Measurements from ENCODE around the gene RSPO1.

The RSPO1 gene

DNA sequence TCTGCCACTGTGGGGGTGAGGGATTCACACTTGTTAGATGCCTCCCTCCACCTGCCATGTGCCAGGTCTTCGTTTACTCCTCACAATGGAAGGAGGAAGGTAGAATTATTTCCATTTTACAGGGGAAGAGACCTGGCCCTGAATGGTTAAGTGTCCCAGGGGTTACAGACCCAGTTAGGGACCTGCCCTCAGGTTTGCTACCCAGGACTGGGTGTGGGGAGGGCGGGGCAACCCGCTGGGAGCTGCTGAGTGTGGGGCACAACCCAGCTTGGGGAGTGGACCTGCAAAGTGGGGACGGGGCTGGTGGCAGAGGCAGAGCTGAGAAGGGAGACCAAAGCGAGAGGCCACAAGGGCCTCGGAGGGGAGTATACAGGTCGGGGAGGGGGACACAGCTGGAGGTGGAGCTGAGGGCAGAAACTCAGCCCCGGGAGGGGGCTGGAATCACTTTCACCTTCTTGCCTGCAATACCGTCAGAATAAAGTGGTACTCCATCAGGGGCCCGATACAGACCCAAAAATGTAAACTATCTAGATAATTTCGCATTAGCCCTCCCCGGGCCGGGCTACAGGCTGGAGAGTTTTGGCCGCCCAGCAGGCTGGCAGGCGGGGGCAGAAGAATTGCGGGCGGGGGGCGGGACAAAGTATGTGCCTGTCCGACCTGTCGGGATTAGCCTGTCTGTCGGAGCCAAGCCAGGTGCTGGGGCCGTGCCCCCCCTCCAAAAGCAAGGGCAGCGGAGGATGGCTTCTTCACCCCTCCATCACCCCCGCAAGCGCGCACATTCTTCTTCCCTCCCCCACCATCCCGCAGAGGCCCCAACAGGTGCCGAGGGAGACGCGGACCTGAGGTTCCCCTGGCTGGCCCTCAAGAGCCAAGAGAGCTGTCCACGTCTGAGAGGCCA lies 1.4 kb downstream of the RSPO1 start:
- peaks cover 3% of the 10 kb centered on the region for H3K4me1 ChIP-seq (ENCODE audit: insufficient read depth, low read length)

DNA sequence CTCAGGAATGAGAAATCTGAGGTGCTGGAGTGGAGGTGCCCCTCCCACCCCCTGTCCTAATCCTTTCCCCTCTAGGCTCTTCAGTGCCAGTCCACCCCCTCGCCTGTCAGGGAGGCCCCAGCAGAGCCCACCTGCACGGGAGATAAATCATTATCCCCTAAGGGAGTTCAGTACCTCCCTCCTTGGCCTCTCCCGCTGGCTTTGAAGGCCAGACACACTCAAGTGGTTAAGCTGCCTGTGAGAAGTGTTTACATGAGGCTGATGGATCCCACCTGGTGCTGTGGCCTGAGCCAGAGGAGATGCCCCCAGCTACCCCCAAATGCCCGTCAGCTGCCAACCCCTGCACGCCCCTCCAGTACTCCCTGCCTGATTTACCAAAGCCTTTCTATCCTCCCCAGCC lies 3.7 kb downstream of the RSPO1 start:
- H3K27me3 ChIP-seq (ENCODE audit: control insufficient read depth in 1 of 2, insufficient read depth in 2 of 2, low read length in 2 of 2): peaks cover 26 to 53% of the 10 kb centered on the region in 2 donors
- no peak overlapping the region for H3K4me3 ChIP-seq (ENCODE audit: low read depth in 1 of 2, low read length in 2 of 2)
- peaks cover 3% of the 10 kb centered on the region for H3K4me1 ChIP-seq (ENCODE audit: insufficient read depth, low read length)
- H3K9me3 ChIP-seq (ENCODE audit: low read length): no peaks in the 10 kb centered on the region
- H3K9ac ChIP-seq (ENCODE audit: low read length): no peak overlapping the region
- H3K36me3 ChIP-seq (ENCODE audit: insufficient read depth, low read length): no peaks in the 10 kb centered on the region
- no peak overlapping the region for H3K27ac ChIP-seq (ENCODE audit: low read depth, low read length)

More for the DNA sequence above, 1.4 kb downstream of the RSPO1 start:
- no peak overlapping the region for H3K9ac ChIP-seq (ENCODE audit: low read length)
- no peak overlapping the region for H3K4me3 ChIP-seq (ENCODE audit: low read depth in 1 of 2, low read length in 2 of 2)
- no peaks in the 10 kb centered on the region for H3K36me3 ChIP-seq (ENCODE audit: insufficient read depth, low read length)
- H3K27me3 ChIP-seq (ENCODE audit: control insufficient read depth in 1 of 2, insufficient read depth in 2 of 2, low read length in 2 of 2): peaks cover 26 to 60% of the 10 kb centered on the region in 2 donors
- H3K9me3 ChIP-seq (ENCODE audit: low read length): no peaks in the 10 kb centered on the region
- H3K27ac ChIP-seq (ENCODE audit: low read depth, low read length): no peak overlapping the region

DNA sequence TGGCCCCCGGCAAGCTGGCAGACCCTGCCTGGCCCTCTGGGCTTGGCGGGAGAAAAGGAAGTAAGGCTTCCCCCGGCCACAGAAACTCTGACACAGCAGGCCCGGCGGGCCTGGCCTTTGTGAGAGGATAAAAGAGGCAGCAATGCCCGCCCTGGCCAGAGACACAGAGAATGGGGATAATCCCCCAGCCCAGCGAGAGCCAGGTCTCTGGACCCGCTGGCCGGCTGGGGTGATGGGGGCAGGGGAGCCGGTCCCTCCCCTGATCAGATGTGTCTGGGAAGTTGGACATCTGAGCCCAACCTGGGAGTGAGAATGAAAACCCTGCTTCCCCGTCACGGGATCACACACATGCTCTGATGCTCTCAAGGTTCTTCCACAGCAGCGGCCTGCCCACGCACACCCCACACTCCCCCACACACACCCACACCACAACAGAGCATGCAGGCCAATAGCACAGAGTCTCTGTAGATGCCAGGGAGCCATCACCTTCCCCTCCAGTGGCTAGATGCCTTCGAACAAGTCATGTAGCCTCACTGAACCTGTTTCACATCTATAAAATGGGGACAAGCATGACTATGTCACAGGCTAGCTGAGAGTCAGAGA lies 4.2 kb downstream of the RSPO1 start:
- Histone ChIP-seq H3K36me3 (ENCODE audit: insufficient read depth, low read length) (no peaks in the 10 kb centered on the region), H3K4me3 (ENCODE audit: low read depth in 1 of 2, low read length in 2 of 2) (no peak overlapping the region), H3K9ac (ENCODE audit: low read length) (no peak overlapping the region), H3K27ac (ENCODE audit: low read depth, low read length) (no peak overlapping the region), H3K27me3 (ENCODE audit: control insufficient read depth in 1 of 2, insufficient read depth in 2 of 2, low read length in 2 of 2) (peaks cover 22 to 52% of the 10 kb centered on the region in 2 donors), H3K4me1 (ENCODE audit: insufficient read depth, low read length) (peaks cover 3% of the 10 kb centered on the region), H3K9me3 (ENCODE audit: low read length) (no peaks in the 10 kb centered on the region)

DNA sequence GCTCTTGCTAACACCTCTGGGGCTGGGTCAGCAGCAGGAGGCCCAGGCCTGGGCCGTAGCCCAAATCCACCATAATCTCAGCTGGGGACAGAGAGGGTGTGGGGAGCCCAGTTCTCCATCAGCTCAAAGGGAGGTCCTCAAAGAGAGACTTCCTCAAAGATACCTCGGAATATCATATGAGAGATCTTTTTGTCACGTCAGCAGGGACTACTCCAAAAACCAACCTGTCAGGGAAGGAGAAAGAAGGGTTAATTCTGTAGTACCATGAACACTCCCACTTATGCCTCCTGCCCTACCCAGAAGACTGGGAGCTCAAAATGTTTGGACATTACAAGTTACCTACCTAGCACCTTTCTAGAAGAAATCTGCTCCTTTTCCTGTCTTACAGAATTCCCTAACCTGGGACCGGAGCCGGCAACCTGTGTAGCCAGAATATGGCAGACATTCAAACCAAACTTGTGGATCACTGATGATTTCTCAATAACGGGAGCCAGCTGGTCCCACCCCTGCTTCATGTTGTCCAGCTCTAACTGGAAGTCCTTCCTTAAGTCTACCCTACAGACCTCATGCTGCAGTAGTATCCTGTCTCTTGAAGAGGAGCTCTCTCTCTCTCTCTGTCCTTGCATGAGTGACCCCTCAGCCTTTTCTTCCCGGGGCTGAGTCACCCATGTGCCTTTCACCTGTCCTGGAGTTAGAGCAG lies 4.8 kb downstream of the RSPO1 start:
- Histone ChIP-seq H3K27ac (ENCODE audit: low read depth, low read length) (no peak overlapping the region), H3K27me3 (ENCODE audit: control insufficient read depth in 1 of 2, insufficient read depth in 2 of 2, low read length in 2 of 2) (peaks cover 17 to 46% of the 10 kb centered on the region in 2 donors), H3K9ac (ENCODE audit: low read length) (no peak overlapping the region), H3K36me3 (ENCODE audit: insufficient read depth, low read length) (no peaks in the 10 kb centered on the region), H3K4me3 (ENCODE audit: low read depth in 1 of 2, low read length in 2 of 2) (no peak overlapping the region), H3K4me1 (ENCODE audit: insufficient read depth, low read length) (peaks cover 3% of the 10 kb centered on the region), H3K9me3 (ENCODE audit: low read length) (no peaks in the 10 kb centered on the region)

DNA sequence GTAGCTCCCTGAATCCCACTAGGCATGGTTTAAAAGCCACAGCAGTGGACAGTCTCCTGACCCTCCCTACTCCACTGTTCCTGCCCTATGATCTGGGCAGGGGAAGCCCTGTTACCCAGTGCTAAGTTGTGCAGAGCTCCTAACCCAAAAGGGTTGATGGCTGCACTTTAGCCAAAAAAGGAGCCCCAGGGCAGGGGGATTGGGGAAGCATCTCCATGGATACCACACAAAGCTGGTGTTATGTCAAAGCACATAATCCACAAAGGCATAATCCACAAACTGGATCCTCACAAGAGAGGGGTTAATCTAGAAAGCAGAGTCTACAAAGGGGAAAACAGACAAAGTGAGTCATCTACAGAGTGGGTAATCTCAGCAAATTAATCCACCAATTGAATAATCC lies 5.7 kb downstream of the RSPO1 start:
- peaks cover 15 to 37% of the 10 kb centered on the region in 2 donors for H3K27me3 ChIP-seq (ENCODE audit: control insufficient read depth in 1 of 2, insufficient read depth in 2 of 2, low read length in 2 of 2)
- H3K9ac ChIP-seq (ENCODE audit: low read length): no peak overlapping the region

DNA sequence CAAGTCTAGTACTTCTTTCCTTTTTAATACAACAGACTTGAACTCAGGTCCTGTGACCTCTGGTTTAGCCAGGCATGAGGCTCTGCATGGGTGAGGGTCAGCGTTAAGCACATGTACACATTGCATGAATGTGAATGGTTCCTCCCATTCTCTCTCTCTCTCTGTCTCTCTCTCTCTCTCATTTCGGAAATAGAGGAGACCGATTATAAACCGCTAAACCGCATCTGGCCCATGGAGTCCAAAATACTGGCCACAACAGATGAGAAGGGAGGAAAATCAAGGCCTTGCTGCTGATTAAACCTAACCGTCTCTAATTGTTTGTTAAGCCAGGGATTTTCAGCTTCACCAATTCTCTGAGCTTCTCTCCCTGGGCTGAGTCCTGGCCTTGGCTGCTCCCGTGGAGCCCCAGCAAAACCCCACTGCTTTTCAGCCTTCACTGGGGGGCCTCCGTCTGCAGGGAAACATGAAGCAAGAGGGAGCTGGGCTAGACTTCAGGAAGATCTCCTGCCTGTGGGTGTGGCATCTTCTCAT lies 6.6 kb downstream of the RSPO1 start:
- H3K27me3 ChIP-seq (ENCODE audit: control insufficient read depth in 1 of 2, insufficient read depth in 2 of 2, low read length in 2 of 2): peaks cover 5 to 28% of the 10 kb centered on the region in 2 donors
- H3K4me1 ChIP-seq (ENCODE audit: insufficient read depth, low read length): no peaks in the 10 kb centered on the region
- no peak overlapping the region for H3K27ac ChIP-seq (ENCODE audit: low read depth, low read length)
- no peaks in the 10 kb centered on the region for H3K36me3 ChIP-seq (ENCODE audit: insufficient read depth, low read length)
- H3K4me3 ChIP-seq (ENCODE audit: low read depth in 1 of 2, low read length in 2 of 2): no peak overlapping the region
- H3K9ac ChIP-seq (ENCODE audit: low read length): no peak overlapping the region
- no peaks in the 10 kb centered on the region for H3K9me3 ChIP-seq (ENCODE audit: low read length)

More for the DNA sequence above, 5.7 kb downstream of the RSPO1 start:
- H3K27ac ChIP-seq (ENCODE audit: low read depth, low read length): no peak overlapping the region
- no peak overlapping the region for H3K4me3 ChIP-seq (ENCODE audit: low read depth in 1 of 2, low read length in 2 of 2)
- peaks cover 2% of the 10 kb centered on the region for H3K4me1 ChIP-seq (ENCODE audit: insufficient read depth, low read length)
- H3K36me3 ChIP-seq (ENCODE audit: insufficient read depth, low read length): no peaks in the 10 kb centered on the region
- H3K9me3 ChIP-seq (ENCODE audit: low read length): no peaks in the 10 kb centered on the region

DNA sequence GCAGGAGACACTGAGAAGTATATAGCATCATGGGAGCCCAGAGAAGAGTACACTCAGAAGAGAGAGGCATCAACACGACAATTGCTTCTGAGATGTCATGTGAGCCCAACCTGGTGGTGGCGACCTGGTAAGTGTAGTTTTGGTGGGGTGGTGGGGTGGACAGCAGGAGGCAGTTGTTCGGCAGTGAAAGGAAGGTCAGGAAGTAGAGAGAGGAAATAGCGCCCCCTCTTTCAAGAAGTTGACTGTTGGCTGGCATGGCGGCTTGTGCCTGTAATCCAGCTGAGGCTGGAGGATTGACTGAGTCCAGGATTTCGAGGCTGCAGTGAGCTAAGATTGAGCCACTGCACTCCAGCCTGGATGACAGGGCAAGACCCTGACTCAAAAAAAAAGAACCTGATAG lies 12.6 kb downstream of the RSPO1 start:
- H3K9me3 ChIP-seq (ENCODE audit: low read length): no peaks in the 10 kb centered on the region
- H3K4me3 ChIP-seq (ENCODE audit: low read depth in 1 of 2, low read length in 2 of 2): no peak overlapping the region
- no peak overlapping the region for H3K9ac ChIP-seq (ENCODE audit: low read length)
- H3K36me3 ChIP-seq (ENCODE audit: insufficient read depth, low read length): no peaks in the 10 kb centered on the region
- H3K27ac ChIP-seq (ENCODE audit: low read depth, low read length): no peak overlapping the region
- no peaks in the 10 kb centered on the region for H3K4me1 ChIP-seq (ENCODE audit: insufficient read depth, low read length)
- H3K27me3 ChIP-seq (ENCODE audit: control insufficient read depth in 1 of 2, insufficient read depth in 2 of 2, low read length in 2 of 2): peaks cover 0 to 9% of the 10 kb centered on the region in 2 donors

DNA sequence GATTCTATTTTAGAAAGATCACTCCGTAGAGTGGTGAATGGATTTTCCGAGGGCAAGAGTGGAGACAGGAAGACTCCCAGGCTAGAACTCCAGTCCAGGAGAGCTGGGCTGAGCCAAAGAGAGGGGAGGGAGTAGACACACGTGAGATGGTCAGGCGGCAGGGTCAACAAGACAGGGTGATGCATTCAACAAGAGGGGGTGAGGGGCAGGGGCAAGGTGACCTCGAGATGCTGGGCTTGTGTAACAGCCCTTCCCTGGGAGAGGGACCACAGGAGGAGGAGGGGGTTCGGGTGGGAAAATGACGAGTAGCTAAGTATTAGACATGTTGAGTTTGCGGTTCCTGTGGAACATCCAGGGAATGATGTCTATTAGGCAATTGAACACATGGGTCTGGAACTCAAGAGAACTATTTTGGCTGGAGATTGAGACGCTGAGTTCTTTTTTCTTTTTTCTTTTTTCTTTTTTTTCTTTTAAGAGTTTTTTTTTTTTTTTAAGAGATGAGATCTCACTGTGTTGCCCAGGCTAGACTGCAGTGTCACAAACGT lies 13.3 kb downstream of the RSPO1 start:
- H3K36me3 ChIP-seq (ENCODE audit: insufficient read depth, low read length): no peaks in the 10 kb centered on the region
- no peak overlapping the region for H3K9ac ChIP-seq (ENCODE audit: low read length)
- H3K4me1 ChIP-seq (ENCODE audit: insufficient read depth, low read length): no peaks in the 10 kb centered on the region
- H3K4me3 ChIP-seq (ENCODE audit: low read depth in 1 of 2, low read length in 2 of 2): no peak overlapping the region
- no peak overlapping the region for H3K27ac ChIP-seq (ENCODE audit: low read depth, low read length)
- peaks cover 0 to 14% of the 10 kb centered on the region in 2 donors for H3K27me3 ChIP-seq (ENCODE audit: control insufficient read depth in 1 of 2, insufficient read depth in 2 of 2, low read length in 2 of 2)
- no peaks in the 10 kb centered on the region for H3K9me3 ChIP-seq (ENCODE audit: low read length)

DNA sequence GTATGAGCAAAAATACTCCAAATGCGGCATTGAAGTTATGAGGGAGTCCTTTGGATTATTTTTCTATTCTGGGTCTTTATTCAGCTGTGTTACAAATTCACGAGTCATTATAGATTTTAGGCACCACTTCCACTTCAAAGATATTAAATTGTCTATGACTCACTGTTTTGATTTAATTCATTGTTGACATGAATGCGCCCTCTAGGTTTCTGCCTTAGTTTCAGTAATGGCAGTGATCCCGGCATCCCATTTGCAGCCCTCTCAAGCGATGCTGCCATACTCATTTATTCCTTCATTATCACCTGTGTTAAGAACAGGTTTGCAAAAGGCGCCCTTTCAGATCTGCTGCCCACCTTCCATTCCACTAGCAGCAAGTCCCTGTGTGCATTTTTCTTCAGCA lies 14.0 kb downstream of the RSPO1 start:
- no peak overlapping the region for H3K27ac ChIP-seq (ENCODE audit: low read depth, low read length)
- H3K9me3 ChIP-seq (ENCODE audit: low read length): no peaks in the 10 kb centered on the region
- H3K4me1 ChIP-seq (ENCODE audit: insufficient read depth, low read length): no peaks in the 10 kb centered on the region
- no peaks in the 10 kb centered on the region for H3K36me3 ChIP-seq (ENCODE audit: insufficient read depth, low read length)
- no peak overlapping the region for H3K9ac ChIP-seq (ENCODE audit: low read length)
- H3K4me3 ChIP-seq (ENCODE audit: low read depth in 1 of 2, low read length in 2 of 2): no peak overlapping the region
- H3K27me3 ChIP-seq (ENCODE audit: control insufficient read depth in 1 of 2, insufficient read depth in 2 of 2, low read length in 2 of 2): peaks cover 0 to 21% of the 10 kb centered on the region in 2 donors

DNA sequence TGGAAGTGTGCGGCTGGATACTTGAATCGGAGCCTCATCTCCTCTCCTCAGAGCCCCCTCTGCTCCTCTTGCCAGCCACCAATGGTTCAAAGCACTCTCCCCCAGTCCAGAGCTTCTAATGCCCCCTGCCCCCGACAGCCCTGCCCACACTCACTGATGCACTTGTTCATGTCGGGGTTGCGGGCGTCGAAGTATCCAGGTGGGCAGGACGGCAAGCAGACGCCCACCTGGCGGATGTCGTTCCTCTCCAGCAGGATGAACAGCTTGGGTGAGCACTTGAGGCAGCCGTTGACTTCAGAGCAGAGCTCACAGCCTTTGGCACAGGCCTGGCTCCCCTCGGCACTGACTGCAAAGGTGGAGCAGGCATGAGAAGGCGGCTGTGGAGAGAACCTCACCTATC lies 18.4 kb downstream of the RSPO1 start:
- no peak overlapping the region for H3K27ac ChIP-seq (ENCODE audit: low read depth, low read length)
- H3K9ac ChIP-seq (ENCODE audit: low read length): no peak overlapping the region
- H3K27me3 ChIP-seq (ENCODE audit: control insufficient read depth in 1 of 2, insufficient read depth in 2 of 2, low read length in 2 of 2): peaks cover 0 to 15% of the 10 kb centered on the region in 2 donors

DNA sequence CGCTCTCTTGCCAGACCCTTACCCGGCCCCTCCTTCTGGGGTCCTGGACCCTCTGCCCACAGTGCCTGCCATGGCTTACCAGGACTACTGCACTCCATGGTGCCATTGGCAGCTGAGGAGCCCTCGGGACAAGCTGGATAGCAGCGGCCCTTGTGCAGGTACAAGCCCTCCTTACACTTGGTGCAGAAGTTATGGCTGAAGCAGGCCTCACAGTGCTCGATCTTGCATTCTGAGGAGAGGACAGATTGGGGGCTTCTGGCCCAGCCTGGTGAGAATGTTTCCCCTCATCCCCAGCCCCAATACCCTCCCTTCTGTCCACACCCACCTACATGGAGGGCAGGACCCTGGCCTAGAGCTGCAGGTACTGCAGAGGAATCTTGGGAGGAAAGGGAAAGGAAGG lies 20.6 kb downstream of the RSPO1 start:
- Histone ChIP-seq H3K9me3 (ENCODE audit: low read length) (no peaks in the 10 kb centered on the region), H3K4me3 (ENCODE audit: low read depth in 1 of 2, low read length in 2 of 2) (no peak overlapping the region), H3K9ac (ENCODE audit: low read length) (no peak overlapping the region), H3K27me3 (ENCODE audit: control insufficient read depth in 1 of 2, insufficient read depth in 2 of 2, low read length in 2 of 2) (peaks cover 0 to 15% of the 10 kb centered on the region in 2 donors), H3K27ac (ENCODE audit: low read depth, low read length) (no peak overlapping the region), H3K36me3 (ENCODE audit: insufficient read depth, low read length) (no peaks in the 10 kb centered on the region), H3K4me1 (ENCODE audit: insufficient read depth, low read length) (peaks cover 7% of the 10 kb centered on the region)

More for the DNA sequence above, 18.4 kb downstream of the RSPO1 start:
- Histone ChIP-seq H3K9me3 (ENCODE audit: low read length) (no peaks in the 10 kb centered on the region), H3K4me1 (ENCODE audit: insufficient read depth, low read length) (no peaks in the 10 kb centered on the region), H3K4me3 (ENCODE audit: low read depth in 1 of 2, low read length in 2 of 2) (no peak overlapping the region), H3K36me3 (ENCODE audit: insufficient read depth, low read length) (no peaks in the 10 kb centered on the region)
